Prostate gland (tissue), 2 donors: ENCODE measurements around the gene ZSCAN20. TPM values are rescaled to one million over a fixed set of nuclear protein-coding genes. Genes with fewer than 3 reads are reported as not detected.
A peak's percentile ranks its signal among the peaks of the same experiment; 100 is the strongest.

Source experiments
- DNase-seq: peaks from one replicate; pipeline ENCODE4 v3.0.0-alpha.2; 2019; ENCODE audit warnings: low spot score
- H3K27ac ChIP-seq, 2 donors: fragments of 200-600 bp; sonication (generic); 2 replicates each; pipeline ENCODE4 v1.5.1; 2017 to 2019
- H3K27me3 ChIP-seq: fragments of 200-600 bp; sonication (generic); replicated peaks from 2 replicates; pipeline ENCODE4 v1.5.1; 2019; ENCODE audit not compliant: insufficient read depth
- H3K36me3 ChIP-seq, 2 donors: fragments of 200-600 bp; sonication (generic); 1 replicate in 1 of 2; 2 replicates in 1 of 2; pipeline versions ENCODE4 v1.5.1 to v1.8.1; 2017 to 2019
- H3K4me1 ChIP-seq: fragments of 200-600 bp; sonication (generic); replicated peaks from 2 replicates; pipeline ENCODE4 v1.5.1; 2019
- H3K4me3 ChIP-seq, 2 donors: fragments of 200-600 bp; sonication (generic); 2 replicates each; pipeline ENCODE4 v1.5.1; 2017 to 2019
- H3K9me3 ChIP-seq: fragments of 200-600 bp; sonication (generic); 2 replicates; pipeline ENCODE4 v1.5.1; 2017
- POLR2A ChIP-seq: fragments of 450-650 bp; IDR thresholded peaks from one replicate; pipeline ENCODE4 v1.6.1; 2016; ENCODE audit warnings: antibody characterized with exemption, mild to moderate bottlenecking
- POLR2AphosphoS5 ChIP-seq: sonication (generic); formaldehyde crosslinking; IDR thresholded peaks from one replicate; pipeline ENCODE4 v1.6.1; 2017; ENCODE audit warnings: antibody characterized with exemption
- WGBS: methylation state at CpG from one replicate; pipeline ENCODE4 v1.1.5; 2018; 5-methylcytosine and 5-hydroxymethylcytosine counted together
- intact Hi-C: fragments of 100-400 bp; cut with DNase I; formaldehyde crosslinking; loops from one replicate; pipeline ENCODE4 v1.14.2; 2022
- total RNA-seq, 2 donors: library from RNA; depleted of rRNA; stranded (reverse); fragments of >200 nt; gene quantifications; one replicate each; pipeline ENCODE4 v1.1.0, GENCODE V29; 2016
- TF ChIP-seq, protein P1 (sequence below), 4 experiments: fragments of 200-600 bp in 2 of 4; fragments of 450-650 bp in 2 of 4; sonication (generic) in 2 of 4; IDR thresholded peaks; 1 replicate in 3 of 4; 2 replicates in 1 of 4; pipeline ENCODE4 v1.5.1; 2016 to 2019; ENCODE audit warnings: antibody characterized with exemption in 4 of 4, mild to moderate bottlenecking in 2 of 4, moderate library complexity in 2 of 4

Gene ZSCAN20
- total RNA-seq, 2 donors from 2014 or later: 4.7 to 11.1 TPM

DNA sequence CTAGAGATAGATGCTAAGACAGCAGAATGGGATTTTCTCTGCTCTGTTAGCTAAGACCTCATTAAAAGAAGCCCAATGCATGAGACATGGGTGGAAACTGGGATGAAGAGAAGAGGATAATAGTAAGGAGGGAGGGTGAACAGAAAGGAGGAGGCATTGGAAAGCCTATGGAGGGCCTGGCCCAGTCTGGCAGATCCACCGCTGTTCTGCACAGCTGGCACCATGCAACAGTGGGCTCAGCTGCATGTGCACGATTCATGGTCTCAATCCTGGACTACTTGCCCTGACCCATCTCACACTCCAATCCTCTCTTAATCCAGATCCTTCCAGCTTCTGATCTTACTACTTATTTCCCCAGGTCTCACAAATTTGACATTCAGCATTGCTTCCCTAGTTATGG lies 43.8 kb upstream of the ZSCAN20 start:
- intact Hi-C loops: no loop called here
- 91% methylated on average over 2 of the region's 2 CpGs for WGBS
- Histone ChIP-seq H3K36me3 (no peaks in the 10 kb centered on the region), H3K27ac (no peak overlapping the region), H3K9me3 (no peaks in the 10 kb centered on the region), H3K27me3 (no peaks in the 10 kb centered on the region), H3K4me3 (no peak overlapping the region), H3K4me1 (peaks cover under 1% of the 10 kb centered on the region)
- DNase-seq: no peak
- TF ChIP-seq, protein P1, sequence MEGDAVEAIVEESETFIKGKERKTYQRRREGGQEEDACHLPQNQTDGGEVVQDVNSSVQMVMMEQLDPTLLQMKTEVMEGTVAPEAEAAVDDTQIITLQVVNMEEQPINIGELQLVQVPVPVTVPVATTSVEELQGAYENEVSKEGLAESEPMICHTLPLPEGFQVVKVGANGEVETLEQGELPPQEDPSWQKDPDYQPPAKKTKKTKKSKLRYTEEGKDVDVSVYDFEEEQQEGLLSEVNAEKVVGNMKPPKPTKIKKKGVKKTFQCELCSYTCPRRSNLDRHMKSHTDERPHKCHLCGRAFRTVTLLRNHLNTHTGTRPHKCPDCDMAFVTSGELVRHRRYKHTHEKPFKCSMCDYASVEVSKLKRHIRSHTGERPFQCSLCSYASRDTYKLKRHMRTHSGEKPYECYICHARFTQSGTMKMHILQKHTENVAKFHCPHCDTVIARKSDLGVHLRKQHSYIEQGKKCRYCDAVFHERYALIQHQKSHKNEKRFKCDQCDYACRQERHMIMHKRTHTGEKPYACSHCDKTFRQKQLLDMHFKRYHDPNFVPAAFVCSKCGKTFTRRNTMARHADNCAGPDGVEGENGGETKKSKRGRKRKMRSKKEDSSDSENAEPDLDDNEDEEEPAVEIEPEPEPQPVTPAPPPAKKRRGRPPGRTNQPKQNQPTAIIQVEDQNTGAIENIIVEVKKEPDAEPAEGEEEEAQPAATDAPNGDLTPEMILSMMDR (IDR thresholded peaks at IDR 0.05): no peak
- no peak for TF ChIP-seq POLR2A
- TF ChIP-seq POLR2AphosphoS5: no peak

DNA sequence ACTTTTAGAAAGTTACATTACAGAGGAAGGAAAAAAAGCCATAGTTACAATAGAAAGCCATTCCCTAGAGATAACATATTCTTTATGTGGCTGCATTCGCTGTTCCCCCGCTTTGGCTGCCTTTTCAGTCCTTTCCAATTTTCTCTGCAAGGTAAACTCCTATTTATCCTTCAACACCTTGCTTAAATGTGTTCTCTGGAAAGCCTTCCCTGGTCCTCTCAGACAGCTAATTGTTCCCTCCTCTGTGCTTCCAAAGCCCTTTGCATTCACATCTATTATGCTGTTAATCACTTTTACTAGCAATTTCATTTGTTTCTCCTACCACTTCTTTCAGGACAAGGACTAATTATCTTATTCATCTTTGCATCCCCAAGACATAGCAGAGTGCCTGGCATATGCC lies 43.1 kb upstream of the ZSCAN20 start:
- Histone ChIP-seq H3K4me1 (no peaks in the 10 kb centered on the region), H3K9me3 (no peaks in the 10 kb centered on the region), H3K36me3 (no peaks in the 10 kb centered on the region), H3K27ac (no peak overlapping the region), H3K4me3 (peak overlapping the region in 1 of 2 donors; percentile 92), H3K27me3 (no peaks in the 10 kb centered on the region)
- 84% methylated on average over 2 of the region's 2 CpGs for WGBS
- intact Hi-C loops: no loop called here
- DNase-seq: no peak
- TF ChIP-seq, protein P1 (IDR thresholded peaks at IDR 0.05): no peak
- TF ChIP-seq POLR2A: no peak

DNA sequence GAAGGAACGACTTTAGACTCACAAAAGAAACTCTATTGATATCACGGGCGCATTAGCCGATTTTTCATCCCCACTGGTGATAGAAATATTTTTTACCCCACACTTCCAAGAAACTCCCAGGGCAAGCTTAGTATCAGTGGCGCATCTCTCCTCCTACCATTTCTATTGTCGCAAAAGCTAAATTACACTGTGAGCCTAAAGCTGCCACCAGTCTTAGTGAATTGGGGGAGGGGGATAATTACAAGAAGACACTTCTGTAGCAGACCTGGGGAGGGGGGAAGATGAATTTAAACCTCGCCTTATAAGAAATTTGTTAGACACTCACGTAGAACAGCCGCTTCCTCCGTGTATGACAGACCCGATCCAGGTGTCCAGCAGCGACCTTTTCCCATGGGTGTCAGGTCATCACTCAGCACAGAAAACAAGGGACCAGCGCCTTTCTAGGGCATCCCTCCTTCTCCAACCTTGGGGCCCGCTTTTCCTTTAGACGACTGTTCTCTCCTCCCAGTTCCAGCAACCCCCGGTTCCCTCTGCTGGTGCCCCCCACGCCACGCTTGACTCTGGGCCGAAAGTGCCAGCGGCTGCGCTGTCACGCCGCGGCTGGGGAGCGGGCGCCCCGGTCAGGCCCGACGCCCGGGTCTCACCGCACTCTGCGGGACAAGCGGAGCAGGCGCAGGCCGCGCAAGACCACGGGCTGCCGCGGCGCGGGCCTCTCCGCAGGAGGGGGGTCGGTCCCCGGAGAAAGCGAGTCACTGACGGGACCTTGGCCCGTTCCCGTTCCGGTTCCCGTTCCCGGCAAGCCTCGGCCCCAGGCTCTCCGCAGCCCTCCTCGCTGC lies 42.4 kb upstream of the ZSCAN20 start:
- intact Hi-C loops: loop anchor here (5.0 kb wide), 1 partner anchor 58 kb away; no protein-coding TSS in a partner anchor
- WGBS: 9% methylated on average over 35 of the region's 54 CpGs

DNA sequence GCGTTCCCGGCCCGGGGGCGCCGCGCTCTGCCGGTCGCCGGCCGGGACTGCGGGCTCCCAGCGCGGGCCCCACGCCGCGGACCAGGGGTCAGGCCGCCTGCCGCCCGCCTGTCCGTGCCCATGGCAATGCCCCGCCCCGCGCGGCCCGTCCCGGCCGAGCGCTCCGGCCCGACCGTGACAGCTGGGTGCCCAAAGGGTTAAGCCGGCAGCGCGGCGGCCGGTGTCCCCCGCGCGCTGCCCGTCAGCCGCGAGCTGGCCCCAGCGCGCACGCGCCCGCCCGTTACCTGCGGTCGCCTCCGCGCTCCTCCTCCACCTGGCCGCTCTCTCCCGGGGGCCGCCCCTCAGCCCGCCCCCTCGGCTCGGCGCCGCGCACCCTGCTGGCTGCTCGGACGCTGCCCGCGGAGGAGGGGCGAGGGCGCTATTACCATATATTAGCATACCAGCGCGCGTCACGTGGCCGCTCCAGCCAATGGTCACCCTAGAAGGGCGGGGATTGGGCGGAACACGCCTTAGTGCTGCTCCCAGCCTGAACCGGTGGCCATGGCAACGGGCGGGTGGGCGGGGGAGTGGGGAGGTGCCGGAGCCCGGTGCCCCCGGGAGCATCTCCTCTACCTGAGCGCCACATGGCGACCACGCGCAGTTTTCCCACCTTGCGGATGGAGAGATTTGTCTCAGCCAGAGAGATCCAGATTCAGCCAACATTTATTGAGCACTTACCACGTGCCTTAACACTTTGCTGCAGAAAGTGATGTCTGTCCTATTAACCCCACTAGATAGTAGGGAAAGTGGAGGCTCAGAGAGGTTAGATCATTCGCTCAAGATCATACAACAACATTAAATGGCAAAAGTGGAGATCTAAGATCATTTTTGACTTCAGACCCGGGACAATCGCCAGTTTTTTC lies 41.5 kb upstream of the ZSCAN20 start, which contains the start of gene PHC2:
Gene PHC2 (minus strand): TSS at position 404 of the 902 bp plus-strand sequence. CDS start 55,556 bp downstream, outside the sequence.
- DNase-seq: peak; percentile 98
- H3K9me3 ChIP-seq: no peaks in the 10 kb centered on the region
- H3K27ac ChIP-seq: peak within 1 kb of the TSS; percentile 68 to 78
- peak within 1 kb of the TSS; percentile 73 to 92 for H3K4me3 ChIP-seq
- H3K36me3 ChIP-seq: no peaks in the 10 kb centered on the region
- TF ChIP-seq POLR2A (peak; percentile 74), POLR2AphosphoS5 (peak; percentile 85)
- TF ChIP-seq, protein P1 (IDR thresholded peaks at IDR 0.05): peak; percentile 28 to 86 (median 52)
- H3K4me1 ChIP-seq: no peaks in the 10 kb centered on the region
- intact Hi-C loops: loop anchor here (5.0 kb wide), 1 partner anchor 59 kb away; no protein-coding TSS in a partner anchor
- H3K27me3 ChIP-seq: no peaks in the 10 kb centered on the region
- 3% methylated on average over 77 of the region's 91 CpGs for WGBS

More for the DNA sequence above, 42.4 kb upstream of the ZSCAN20 start:
- no peak for DNase-seq
- no peaks in the 10 kb centered on the region for H3K36me3 ChIP-seq
- H3K4me3 ChIP-seq: peak overlapping the region; percentile 73 to 92
- H3K9me3 ChIP-seq: no peaks in the 10 kb centered on the region
- no peaks in the 10 kb centered on the region for H3K4me1 ChIP-seq
- H3K27ac ChIP-seq: peak overlapping the region; percentile 68 to 78
- H3K27me3 ChIP-seq: no peaks in the 10 kb centered on the region
- TF ChIP-seq POLR2AphosphoS5 (no peak), POLR2A (no peak)
- TF ChIP-seq, protein P1 (IDR thresholded peaks at IDR 0.05): no peak
